ENCODE results near the gene SOX10.

DNA sequence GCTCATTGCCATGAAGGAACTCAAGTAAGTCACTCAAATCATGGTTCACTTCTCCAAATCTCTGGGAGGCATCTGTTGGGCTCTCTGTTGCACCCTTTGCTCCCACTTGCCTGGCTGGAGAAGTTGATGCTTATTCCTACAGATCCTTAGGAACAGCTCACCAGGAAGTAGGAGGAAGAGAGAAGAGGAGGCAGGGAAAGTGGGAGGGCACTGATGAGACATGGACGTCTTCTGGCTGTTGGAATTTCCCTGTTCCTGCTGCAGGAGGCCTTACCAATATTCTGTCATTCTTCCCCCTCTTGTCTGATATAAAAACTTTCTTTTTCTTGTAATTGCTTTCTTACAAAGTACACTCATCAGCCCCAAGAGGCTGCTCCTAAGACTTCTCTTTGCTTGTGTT is 17.2 kb downstream of the SOX10 start:
- TF ChIP-seq EZH2 (IDR thresholded peaks at IDR 0.05; ENCODE audit: borderline replicate concordance, low read depth, low read length, severe bottlenecking) (no peak), CTCF (IDR thresholded peaks at IDR 0.05; ENCODE audit: borderline replicate concordance, extremely low read depth, low read length, poor library complexity, severe bottlenecking) (no peak)
